ENCODE data around the gene KLRB1.

Gene KLRB1

DNA sequence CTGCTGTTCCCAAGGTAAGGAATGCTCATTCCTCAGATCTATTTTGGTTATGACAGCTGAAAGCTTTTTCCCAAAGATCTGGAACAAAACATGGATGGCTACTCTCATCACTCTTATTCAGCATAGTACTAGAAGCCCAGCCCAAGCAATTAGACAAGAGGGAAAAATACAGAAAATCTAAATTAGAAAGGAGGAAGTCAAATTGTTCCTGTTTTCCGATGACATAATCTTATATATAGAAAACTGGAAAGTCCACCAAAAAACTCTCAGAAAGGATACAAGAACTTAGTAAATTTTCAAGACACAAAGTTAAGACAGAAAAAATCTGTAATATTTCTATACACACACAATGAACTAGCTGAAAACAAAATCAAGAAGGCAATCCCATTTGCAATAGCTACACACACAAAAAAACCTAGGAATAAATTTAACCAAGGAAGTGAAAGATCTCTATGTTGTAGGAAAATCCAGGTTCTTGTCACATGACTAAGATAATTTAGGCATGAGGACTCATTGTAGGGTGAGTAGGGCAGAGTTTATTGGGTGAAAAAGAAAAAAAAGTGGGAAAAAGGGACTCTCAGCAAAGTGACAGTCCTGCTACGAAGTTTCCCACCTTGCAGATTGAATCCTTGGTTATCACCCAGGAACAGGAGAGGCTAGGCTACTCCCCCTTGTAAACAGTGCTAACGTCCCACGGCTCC lies 28.6 kb upstream of the KLRB1 start:
- Histone ChIP-seq H3K36me3 (ENCODE audit: insufficient read depth, low read length) (peaks cover 11% of the 10 kb centered on the region; the same call in 1 of the 2 replicates), H2AFZ (ENCODE audit: low read length) (no peak overlapping the region), H3K27ac (ENCODE audit: low read depth, low read length, poor library complexity, severe bottlenecking) (no peak overlapping the region), H3K4me3 (ENCODE audit: low read depth, low read length, poor library complexity, severe bottlenecking) (no peak overlapping the region), H3K9ac (ENCODE audit: low read length) (no peak overlapping the region), H3K27me3 (ENCODE audit: insufficient read depth, low read length) (no peaks in the 10 kb centered on the region), H3F3A (ENCODE audit: insufficient read depth, low read length) (no peaks in the 10 kb centered on the region), H3K9me3 (ENCODE audit: low read length) (peaks cover 4% of the 10 kb centered on the region; the same call in 1 of the 2 replicates), H4K20me1 (ENCODE audit: insufficient read depth, low read length) (no peaks in the 10 kb centered on the region), H3K4me2 (ENCODE audit: low read length) (no peak overlapping the region), H3K9me2 (ENCODE audit: low read depth, low read length) (no peaks in the 10 kb centered on the region), H3K79me2 (ENCODE audit: insufficient read depth, low read length) (no peaks in the 10 kb centered on the region), H3K4me1 (ENCODE audit: insufficient read depth, low read length, severe bottlenecking) (peaks cover 20% of the 10 kb centered on the region)
- TF ChIP-seq, protein P1, sequence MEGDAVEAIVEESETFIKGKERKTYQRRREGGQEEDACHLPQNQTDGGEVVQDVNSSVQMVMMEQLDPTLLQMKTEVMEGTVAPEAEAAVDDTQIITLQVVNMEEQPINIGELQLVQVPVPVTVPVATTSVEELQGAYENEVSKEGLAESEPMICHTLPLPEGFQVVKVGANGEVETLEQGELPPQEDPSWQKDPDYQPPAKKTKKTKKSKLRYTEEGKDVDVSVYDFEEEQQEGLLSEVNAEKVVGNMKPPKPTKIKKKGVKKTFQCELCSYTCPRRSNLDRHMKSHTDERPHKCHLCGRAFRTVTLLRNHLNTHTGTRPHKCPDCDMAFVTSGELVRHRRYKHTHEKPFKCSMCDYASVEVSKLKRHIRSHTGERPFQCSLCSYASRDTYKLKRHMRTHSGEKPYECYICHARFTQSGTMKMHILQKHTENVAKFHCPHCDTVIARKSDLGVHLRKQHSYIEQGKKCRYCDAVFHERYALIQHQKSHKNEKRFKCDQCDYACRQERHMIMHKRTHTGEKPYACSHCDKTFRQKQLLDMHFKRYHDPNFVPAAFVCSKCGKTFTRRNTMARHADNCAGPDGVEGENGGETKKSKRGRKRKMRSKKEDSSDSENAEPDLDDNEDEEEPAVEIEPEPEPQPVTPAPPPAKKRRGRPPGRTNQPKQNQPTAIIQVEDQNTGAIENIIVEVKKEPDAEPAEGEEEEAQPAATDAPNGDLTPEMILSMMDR (IDR thresholded peaks at IDR 0.05; ENCODE audit: low read length): no peak
- no peak for TF ChIP-seq EZH2 (IDR thresholded peaks at IDR 0.05; ENCODE audit: borderline replicate concordance, low read length)

DNA sequence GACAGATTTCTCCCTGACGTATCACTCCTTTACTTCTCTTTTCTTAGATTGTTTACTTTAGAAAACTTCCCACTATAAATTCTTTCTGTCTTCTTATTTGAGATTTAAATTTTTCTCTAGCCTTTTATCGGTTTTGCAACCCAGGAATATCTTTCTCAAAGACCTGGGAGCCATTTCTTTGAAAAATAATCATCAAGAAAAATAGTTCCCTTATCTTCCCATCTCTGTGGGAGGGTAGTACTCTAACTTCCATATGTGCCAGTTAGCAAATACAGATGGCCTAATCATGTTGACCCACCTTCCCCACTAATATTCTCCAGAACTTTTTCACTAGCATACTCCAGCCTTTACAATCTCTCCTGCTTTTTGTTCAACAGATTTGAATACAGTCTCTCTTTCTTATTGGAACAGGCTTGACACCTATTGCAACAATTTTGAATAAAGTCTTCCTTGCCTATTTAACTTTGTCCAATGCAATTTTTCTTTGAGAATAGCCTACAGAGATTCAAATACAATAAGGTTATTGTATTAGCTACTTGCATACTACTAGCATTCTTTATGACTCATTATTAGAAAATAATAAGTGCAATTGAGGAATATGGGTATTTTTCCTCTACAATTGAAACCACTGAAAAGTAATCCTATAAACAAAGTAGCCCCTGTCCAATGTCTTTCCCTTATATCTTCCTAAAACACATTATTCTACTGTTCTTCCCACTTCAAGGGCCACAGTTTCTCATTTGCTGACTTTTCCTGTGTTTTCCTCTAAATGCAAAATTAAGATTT lies 27.4 kb upstream of the KLRB1 start:
- Histone ChIP-seq H4K20me1 (ENCODE audit: insufficient read depth, low read length) (no peaks in the 10 kb centered on the region), H3K36me3 (ENCODE audit: insufficient read depth, low read length) (peaks cover 11% of the 10 kb centered on the region; the same call in 1 of the 2 replicates), H3F3A (ENCODE audit: insufficient read depth, low read length) (no peaks in the 10 kb centered on the region), H3K9me3 (ENCODE audit: low read length) (peaks cover 4% of the 10 kb centered on the region; the same call in 1 of the 2 replicates), H2AFZ (ENCODE audit: low read length) (no peak overlapping the region), H3K79me2 (ENCODE audit: insufficient read depth, low read length) (no peaks in the 10 kb centered on the region), H3K27me3 (ENCODE audit: insufficient read depth, low read length) (no peaks in the 10 kb centered on the region), H3K27ac (ENCODE audit: low read depth, low read length, poor library complexity, severe bottlenecking) (no peak overlapping the region), H3K4me2 (ENCODE audit: low read length) (no peak overlapping the region), H3K4me1 (ENCODE audit: insufficient read depth, low read length, severe bottlenecking) (peaks cover 20% of the 10 kb centered on the region), H3K4me3 (ENCODE audit: low read depth, low read length, poor library complexity, severe bottlenecking) (no peak overlapping the region), H3K9ac (ENCODE audit: low read length) (no peak overlapping the region), H3K9me2 (ENCODE audit: low read depth, low read length) (no peaks in the 10 kb centered on the region)
- TF ChIP-seq, protein P1 (IDR thresholded peaks at IDR 0.05; ENCODE audit: low read length): no peak

DNA sequence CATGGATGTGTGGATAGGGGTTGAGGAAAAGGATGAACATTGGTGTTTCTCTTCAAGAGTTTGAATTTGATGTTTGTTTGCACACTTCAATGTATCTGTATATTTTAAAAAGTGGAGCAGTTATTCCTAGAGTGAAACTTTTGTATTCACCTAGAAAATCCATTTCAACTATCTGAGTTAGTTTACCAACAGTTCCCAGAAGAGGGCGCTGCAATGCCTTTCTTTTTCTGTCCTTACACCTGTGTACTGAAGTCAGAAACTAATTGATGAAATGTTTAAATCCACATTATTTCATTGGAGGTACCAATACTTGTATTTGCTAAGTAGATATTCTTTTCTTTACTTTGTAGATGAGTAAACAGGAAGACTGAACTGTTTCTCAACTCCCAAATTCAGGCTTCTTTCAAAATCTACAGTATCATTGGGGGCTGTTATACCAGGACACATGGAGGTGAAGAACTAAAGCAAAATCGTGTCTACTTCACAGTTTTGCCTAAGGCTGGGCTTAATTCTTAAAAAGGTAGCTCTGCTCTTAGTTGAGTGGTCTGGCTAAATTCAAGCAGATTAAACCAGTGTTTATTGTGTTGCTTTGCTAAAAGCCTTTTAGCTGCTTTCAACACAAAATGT lies 26.6 kb upstream of the KLRB1 start:
- Histone ChIP-seq H3K27me3 (ENCODE audit: insufficient read depth, low read length) (no peaks in the 10 kb centered on the region), H3K4me3 (ENCODE audit: low read depth, low read length, poor library complexity, severe bottlenecking) (no peak overlapping the region), H3K79me2 (ENCODE audit: insufficient read depth, low read length) (no peaks in the 10 kb centered on the region), H4K20me1 (ENCODE audit: insufficient read depth, low read length) (no peaks in the 10 kb centered on the region), H3K36me3 (ENCODE audit: insufficient read depth, low read length) (peaks cover 11% of the 10 kb centered on the region; the same call in 1 of the 2 replicates), H3K9me3 (ENCODE audit: low read length) (peaks cover under 1% of the 10 kb centered on the region; the same call in 1 of the 2 replicates), H3K9ac (ENCODE audit: low read length) (no peak overlapping the region), H3K27ac (ENCODE audit: low read depth, low read length, poor library complexity, severe bottlenecking) (no peak overlapping the region), H3K4me1 (ENCODE audit: insufficient read depth, low read length, severe bottlenecking) (peaks cover 20% of the 10 kb centered on the region), H3K4me2 (ENCODE audit: low read length) (no peak overlapping the region; the same call in 1 of the 2 replicates), H2AFZ (ENCODE audit: low read length) (no peak overlapping the region), H3K9me2 (ENCODE audit: low read depth, low read length) (no peaks in the 10 kb centered on the region), H3F3A (ENCODE audit: insufficient read depth, low read length) (no peaks in the 10 kb centered on the region)
- TF ChIP-seq, protein P1 (IDR thresholded peaks at IDR 0.05; ENCODE audit: low read length): peak; percentile 85
- no peak for TF ChIP-seq EZH2 (IDR thresholded peaks at IDR 0.05; ENCODE audit: borderline replicate concordance, low read length)
